ENCODE data around the gene CTNNBIP1. TPM values are rescaled to one million over a fixed set of nuclear protein-coding genes. Genes with fewer than 3 reads are reported as not detected.

The CTNNBIP1 gene
- total and polyA plus RNA-seq, 9 of the 15 experiments (the other 6 are each of a cell fraction or from before 2014, with no cell fraction given): 0.65 to 29.2 (median 14.7) TPM

DNA sequence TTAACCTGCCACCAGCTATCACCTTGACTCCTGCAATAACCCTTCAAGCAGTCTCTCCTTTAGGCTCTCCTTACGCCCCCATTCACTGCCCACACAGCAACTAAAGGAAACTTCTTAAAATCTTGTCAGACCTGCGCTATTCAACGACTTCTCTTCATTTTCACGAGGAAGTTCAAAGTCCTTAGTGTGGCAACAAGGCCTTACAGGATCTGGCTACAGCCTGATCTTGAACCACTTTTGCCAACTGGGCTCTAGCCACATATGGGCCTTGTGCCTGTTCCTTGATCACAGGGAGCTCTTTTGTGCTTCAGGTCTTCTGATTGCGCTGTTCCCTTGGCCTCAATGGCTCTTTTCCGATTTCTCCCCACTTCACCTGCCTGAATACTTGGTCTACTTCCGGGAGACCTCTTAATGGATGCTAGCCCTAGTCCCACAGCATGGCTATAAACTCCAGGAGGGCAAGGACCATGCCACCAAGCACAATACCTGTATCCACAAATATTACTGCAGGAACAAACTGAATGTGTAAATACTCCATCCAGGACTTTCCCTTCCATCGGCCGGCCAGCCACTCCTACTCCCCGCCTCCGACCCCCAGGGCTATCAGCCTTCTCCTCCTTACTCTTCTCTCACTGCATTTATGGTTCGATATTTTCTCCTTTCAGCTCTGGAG, 2.3 kb upstream of the CTNNBIP1 start (continued):
- TF ChIP-seq, protein P1, sequence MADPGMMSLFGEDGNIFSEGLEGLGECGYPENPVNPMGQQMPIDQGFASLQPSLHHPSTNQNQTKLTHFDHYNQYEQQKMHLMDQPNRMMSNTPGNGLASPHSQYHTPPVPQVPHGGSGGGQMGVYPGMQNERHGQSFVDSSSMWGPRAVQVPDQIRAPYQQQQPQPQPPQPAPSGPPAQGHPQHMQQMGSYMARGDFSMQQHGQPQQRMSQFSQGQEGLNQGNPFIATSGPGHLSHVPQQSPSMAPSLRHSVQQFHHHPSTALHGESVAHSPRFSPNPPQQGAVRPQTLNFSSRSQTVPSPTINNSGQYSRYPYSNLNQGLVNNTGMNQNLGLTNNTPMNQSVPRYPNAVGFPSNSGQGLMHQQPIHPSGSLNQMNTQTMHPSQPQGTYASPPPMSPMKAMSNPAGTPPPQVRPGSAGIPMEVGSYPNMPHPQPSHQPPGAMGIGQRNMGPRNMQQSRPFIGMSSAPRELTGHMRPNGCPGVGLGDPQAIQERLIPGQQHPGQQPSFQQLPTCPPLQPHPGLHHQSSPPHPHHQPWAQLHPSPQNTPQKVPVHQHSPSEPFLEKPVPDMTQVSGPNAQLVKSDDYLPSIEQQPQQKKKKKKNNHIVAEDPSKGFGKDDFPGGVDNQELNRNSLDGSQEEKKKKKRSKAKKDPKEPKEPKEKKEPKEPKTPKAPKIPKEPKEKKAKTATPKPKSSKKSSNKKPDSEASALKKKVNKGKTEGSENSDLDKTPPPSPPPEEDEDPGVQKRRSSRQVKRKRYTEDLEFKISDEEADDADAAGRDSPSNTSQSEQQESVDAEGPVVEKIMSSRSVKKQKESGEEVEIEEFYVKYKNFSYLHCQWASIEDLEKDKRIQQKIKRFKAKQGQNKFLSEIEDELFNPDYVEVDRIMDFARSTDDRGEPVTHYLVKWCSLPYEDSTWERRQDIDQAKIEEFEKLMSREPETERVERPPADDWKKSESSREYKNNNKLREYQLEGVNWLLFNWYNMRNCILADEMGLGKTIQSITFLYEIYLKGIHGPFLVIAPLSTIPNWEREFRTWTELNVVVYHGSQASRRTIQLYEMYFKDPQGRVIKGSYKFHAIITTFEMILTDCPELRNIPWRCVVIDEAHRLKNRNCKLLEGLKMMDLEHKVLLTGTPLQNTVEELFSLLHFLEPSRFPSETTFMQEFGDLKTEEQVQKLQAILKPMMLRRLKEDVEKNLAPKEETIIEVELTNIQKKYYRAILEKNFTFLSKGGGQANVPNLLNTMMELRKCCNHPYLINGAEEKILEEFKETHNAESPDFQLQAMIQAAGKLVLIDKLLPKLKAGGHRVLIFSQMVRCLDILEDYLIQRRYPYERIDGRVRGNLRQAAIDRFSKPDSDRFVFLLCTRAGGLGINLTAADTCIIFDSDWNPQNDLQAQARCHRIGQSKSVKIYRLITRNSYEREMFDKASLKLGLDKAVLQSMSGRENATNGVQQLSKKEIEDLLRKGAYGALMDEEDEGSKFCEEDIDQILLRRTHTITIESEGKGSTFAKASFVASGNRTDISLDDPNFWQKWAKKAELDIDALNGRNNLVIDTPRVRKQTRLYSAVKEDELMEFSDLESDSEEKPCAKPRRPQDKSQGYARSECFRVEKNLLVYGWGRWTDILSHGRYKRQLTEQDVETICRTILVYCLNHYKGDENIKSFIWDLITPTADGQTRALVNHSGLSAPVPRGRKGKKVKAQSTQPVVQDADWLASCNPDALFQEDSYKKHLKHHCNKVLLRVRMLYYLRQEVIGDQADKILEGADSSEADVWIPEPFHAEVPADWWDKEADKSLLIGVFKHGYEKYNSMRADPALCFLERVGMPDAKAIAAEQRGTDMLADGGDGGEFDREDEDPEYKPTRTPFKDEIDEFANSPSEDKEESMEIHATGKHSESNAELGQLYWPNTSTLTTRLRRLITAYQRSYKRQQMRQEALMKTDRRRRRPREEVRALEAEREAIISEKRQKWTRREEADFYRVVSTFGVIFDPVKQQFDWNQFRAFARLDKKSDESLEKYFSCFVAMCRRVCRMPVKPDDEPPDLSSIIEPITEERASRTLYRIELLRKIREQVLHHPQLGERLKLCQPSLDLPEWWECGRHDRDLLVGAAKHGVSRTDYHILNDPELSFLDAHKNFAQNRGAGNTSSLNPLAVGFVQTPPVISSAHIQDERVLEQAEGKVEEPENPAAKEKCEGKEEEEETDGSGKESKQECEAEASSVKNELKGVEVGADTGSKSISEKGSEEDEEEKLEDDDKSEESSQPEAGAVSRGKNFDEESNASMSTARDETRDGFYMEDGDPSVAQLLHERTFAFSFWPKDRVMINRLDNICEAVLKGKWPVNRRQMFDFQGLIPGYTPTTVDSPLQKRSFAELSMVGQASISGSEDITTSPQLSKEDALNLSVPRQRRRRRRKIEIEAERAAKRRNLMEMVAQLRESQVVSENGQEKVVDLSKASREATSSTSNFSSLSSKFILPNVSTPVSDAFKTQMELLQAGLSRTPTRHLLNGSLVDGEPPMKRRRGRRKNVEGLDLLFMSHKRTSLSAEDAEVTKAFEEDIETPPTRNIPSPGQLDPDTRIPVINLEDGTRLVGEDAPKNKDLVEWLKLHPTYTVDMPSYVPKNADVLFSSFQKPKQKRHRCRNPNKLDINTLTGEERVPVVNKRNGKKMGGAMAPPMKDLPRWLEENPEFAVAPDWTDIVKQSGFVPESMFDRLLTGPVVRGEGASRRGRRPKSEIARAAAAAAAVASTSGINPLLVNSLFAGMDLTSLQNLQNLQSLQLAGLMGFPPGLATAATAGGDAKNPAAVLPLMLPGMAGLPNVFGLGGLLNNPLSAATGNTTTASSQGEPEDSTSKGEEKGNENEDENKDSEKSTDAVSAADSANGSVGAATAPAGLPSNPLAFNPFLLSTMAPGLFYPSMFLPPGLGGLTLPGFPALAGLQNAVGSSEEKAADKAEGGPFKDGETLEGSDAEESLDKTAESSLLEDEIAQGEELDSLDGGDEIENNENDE (IDR thresholded peaks at IDR 0.05; ENCODE audit: low read depth, low read length): no peak
- TF ChIP-seq ZNF644 (tag; IDR thresholded peaks at IDR 0.05; ENCODE audit: low read depth): no peak
- TF ChIP-seq KLF13 (tag; IDR thresholded peaks at IDR 0.05; ENCODE audit: borderline replicate concordance, low read depth): no peak
- no peak for TF ChIP-seq DACH1 (IDR thresholded peaks at IDR 0.05; ENCODE audit: partially characterized antibody)
